NCI-H345 (cell line): ENCODE results near the gene PAQR3.

Experiments used
- DNase-seq: peaks from one replicate; lab custom pipeline; 2025; lab: John Stamatoyannopoulos, UW

PAQR3 gene, protein sequence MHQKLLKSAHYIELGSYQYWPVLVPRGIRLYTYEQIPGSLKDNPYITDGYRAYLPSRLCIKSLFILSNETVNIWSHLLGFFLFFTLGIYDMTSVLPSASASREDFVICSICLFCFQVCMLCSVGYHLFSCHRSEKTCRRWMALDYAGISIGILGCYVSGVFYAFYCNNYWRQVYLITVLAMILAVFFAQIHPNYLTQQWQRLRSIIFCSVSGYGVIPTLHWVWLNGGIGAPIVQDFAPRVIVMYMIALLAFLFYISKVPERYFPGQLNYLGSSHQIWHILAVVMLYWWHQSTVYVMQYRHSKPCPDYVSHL

DNA sequence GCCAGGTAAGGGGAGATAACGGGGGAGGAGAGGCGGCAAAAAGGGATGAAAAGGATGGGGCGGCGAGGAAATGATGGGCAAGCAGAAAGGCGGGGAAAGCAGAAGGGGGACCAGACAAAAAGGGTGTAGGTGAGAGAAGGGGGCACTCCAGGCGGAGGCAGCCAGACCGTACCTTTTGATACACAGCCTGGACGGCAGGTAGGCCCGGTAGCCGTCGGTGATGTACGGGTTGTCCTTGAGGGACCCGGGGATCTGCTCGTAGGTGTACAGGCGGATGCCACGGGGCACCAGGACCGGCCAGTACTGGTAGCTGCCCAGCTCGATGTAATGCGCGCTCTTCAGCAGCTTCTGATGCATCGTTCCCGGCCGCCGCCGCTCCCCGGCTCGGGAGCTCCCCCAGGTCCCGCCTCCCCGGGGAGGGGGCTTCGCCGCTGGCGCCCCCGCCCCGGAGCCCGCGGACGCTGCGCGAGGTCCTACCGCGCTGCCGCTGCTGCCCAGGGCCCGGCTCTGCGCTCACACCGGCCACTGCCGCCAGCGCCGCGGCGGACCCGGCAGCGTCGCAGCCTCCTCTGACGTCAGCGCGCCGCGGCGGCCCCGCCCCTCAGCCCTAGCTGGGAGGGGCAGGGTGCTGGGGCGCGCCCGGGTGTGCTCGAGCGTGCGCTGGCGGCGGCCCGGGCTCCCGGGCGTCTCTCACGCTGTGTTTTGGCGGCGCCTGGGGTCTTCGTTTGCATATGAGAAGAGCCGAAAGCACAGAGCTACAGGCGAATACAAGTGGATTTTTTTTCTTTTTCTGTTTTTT is at the start of gene PAQR3:
TSS of gene PAQR3 (minus strand) at position 571 of the 799 bp plus-strand sequence. CDS start at position 357, 214 bp downstream.
- DNase-seq: peak; percentile 81

DNA sequence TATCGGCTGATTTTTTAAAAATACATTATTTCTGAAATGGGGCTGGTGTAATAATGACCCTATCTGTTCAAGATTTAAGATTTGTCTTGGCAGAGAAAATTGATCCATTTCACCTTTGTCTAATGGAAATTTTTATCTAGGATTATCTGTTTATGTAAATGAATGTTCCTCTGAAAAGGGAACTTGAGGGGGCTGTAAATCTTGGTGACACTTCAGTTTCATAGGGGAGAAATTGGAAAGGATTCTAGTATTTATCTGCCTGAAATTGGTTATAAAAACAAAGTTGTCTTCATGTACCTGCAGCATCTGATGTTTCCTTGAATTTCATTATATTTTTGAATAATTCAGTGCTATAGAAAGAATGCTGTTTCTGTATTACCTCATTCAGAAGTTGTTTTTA is 48.4 kb upstream of the PAQR3 start:
- DNase-seq: no peak

DNA sequence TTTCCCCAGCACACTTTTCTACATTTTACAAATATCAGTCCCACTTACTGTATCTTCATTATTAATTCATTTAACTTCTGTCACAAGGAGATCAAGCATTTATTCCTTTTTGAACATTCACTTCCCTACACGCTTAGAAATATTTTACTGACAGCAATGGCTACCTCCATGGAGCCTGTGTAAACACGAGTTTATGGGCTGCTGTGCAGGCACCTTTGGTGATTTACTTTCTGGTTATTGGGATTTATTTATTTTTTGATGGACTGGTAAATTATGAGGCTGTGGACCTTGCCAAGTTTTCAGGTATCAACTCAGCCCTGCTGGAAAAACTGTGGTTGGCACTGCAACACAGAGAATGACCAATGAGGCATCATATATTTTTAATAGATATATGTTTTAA is 45.4 kb upstream of the PAQR3 start:
- DNase-seq: no peak

DNA sequence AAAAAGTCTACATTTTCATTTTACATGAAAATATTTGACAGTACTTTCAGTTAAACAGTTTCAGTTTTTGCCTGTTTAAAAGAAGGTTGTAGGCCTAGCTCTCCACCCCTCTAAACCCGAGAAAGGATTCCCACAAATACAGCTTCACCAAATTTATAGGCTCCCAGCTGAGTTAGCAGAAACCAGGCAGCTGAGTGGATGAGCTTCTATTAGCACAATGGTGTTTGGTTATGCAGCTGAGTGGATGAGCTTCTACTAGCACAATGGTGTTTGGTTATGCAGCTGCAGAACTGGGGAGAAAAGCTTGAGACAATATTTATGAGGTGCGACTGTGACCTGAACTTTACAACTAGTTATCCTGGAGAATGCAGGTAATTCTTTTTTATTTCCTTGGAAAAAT is 36.6 kb upstream of the PAQR3 start:
- peak; percentile 16 for DNase-seq

DNA sequence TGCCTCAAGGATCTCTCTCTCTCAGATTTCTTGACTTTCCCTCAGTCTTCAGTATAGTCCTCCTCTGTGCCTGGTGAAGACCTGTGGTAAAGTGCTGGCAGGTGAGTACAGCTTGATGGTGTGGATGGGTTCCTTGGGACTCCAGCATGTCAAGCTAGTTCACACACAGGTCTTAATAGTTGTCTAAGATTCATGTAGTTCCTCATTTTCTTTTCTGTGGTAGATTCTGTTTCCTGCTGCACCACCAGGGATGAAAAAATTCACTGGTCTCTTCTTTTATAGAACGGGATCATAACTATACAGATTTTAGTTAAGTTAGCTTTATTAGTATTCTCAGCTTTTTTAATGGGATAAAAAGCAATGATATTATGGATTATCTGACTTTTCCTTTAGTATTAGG is 32.5 kb upstream of the PAQR3 start:
- no peak for DNase-seq

DNA sequence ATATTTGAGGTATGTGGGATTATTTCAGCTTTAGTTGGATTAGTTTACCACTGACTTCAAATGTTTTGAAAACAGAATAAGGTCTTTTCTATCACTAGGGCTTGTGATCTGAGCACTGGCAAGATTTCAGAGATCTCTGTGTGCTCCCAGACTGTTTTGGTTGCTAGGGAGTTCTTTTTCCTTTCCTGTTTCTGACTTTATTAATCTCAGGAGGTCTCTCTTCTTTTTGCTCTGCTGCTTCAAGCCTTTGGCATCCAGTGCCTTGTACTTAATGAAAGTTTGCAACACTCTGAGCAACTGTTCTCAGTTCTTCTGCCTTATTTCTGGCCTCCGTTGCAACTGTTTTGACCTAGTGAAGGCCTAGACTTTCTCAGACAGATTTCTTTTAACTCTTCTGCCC is 32.1 kb upstream of the PAQR3 start:
- no peak for DNase-seq

DNA sequence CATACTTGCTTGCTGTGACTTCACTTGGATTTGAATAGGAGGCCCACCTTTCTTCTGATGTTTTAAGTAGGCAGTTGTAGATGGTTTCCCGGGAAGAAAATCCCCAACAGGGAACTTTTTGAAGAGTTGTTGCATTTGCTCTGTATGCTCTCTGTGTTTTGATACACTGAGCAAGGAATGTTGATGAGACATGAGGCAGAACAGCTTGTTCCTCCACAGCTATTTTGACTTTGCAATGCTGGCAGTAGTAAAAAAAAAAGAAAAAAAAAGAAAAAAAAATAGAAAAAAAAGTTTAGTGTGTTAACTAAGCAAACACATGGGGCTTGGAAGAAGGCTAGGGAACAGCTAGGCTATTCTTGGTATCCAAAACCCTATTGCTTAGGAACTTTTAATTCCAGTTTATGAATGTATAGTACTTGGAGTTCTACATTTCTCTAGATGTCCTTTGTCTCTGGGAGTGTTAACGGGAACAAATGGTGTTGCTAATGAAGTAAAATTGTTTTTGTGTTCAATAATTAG is 23.4 kb upstream of the PAQR3 start:
- DNase-seq: no peak

DNA sequence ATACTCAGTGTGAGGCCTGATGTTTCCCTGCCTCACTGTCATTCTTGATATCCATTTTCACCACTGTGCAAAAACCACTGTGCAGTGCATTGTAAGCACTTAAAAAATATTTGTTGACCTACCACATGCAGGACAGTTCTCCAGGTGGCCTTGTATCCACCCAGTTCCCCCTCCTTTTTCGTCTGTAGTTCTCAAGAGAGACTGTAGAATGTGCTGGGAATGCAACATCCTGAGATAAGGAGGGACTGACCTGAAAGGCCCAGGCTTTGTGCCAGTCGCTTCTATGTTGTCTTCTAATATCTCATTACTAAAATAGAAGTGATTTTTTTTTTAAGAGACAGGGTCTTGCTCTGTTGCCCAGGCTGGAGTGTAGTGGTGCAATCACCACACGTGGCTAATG is 21.7 kb upstream of the PAQR3 start:
- no peak for DNase-seq

DNA sequence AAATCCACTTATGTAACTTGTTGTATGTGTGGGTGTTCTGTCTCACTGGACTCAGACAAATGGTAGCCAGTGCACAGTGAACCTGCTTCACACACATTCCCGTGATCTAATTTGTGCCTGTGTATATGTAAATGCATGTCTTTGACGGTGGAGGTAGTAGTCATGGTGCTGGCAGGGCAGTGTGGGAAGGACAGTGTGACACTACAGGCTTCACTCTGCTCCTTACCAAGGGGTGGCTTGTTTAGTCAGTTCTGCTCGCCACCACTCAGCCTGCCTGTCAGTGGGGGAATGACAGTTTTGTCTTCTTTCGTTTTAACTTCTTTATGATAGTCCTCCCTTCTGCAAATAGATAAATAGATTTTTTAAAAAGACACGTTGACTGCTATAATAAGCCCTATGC is 17.7 kb upstream of the PAQR3 start:
- no peak for DNase-seq

DNA sequence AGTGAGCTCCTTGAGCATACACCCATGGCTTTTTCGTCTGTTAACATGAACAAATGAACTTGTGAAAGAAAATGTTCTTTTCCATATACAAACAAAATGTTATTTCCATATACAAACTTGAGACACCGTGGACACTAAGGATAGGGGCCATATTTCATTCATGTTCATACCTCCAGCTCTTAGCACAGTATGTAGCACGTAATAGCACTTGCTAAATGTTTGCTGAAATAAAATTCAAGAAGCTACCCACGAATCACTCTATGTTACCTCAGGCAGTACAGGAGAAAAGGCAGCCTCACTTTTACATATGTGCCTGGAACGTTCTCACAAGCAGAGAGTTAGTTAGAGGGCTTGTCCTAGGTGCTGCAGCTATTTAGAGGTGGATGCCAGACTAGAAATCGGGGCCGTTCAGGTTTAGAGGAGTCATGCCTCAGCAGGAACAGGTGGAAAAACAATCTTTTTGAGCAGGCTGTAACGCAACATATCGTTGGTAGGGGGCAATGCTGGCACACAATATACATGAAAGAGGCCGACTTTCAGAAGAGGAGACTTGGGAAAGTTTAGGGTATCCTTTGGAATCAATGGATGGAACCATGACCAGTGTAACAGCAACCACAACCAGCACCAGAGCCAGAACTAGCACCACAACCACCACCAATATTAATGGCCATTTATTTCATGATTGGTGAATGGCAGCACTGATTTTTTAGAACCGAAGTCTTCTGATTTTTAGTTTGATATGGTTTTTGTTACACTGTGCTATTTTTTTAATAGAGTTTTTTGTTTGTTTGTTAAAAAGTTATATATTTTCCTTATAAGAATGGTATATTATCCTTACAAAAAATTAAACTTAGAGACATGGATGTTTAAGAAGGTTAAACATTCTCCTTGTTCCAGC is 14.8 kb upstream of the PAQR3 start:
- DNase-seq: peak; percentile 24

DNA sequence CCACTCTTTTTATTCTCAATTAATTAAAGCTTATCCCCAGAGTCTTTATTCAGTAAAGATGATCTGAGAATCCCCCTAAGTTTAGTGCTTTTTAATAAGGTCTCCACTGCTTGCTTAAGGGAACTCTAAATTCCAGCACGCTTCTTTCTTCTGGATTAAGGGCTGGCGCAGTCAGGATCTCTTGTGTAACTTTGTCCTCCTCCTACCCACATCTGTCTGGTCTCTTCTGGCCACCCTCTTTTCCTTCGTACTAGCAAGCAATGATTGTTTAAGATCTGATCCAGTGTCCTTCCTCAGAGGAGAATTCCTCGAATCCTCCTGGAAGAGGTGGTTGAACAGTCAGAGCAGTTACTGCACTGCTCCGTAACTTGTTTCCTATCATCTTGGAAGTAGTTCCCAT is 14.0 kb upstream of the PAQR3 start:
- no peak for DNase-seq

DNA sequence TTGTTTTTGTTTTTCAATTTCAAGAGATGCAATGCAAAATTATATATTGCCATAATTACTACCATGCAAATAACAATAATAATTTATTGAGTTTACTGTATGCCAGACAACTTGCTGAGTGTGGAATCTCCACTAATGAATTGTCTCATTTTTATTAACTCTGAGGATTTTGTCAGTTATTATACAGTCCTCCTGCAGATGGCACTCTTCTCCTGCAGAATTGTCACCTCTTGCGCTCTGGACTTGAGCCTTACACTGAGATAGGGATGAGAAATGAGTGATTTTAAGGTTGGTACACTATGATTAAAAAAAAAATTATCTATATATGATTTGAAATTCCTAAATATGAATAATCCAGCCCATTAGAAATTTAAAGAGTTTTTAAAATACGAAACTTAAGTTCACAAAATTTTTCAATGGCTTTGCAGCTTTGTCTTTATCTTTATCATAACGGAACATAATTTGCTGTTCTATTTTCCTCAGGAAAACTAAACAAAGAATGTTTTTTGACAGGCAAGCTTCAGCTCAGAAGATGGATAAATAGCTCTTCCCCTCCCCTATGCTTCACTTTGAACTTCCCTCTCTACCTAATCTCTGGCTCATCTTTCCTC is 12.7 kb upstream of the PAQR3 start:
- DNase-seq: peak; percentile 42

DNA sequence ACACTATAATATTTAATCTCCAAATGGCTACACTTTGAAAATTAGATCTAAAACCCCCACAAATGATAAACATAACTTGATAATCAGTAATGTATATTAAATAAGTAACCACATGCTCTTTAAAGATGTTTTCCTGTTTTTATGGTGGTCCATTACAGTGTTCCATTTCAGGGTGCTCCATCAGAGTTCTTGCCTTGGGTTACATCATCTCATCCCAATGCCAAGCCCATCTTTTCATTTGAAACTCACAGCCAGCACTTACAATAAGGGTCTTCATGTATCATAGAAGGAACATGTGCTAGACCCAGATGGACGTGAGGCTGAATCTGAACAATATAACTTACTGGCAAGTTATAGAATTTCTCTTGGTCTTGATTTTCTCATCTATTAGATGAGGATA is 10.5 kb upstream of the PAQR3 start:
- no peak for DNase-seq

DNA sequence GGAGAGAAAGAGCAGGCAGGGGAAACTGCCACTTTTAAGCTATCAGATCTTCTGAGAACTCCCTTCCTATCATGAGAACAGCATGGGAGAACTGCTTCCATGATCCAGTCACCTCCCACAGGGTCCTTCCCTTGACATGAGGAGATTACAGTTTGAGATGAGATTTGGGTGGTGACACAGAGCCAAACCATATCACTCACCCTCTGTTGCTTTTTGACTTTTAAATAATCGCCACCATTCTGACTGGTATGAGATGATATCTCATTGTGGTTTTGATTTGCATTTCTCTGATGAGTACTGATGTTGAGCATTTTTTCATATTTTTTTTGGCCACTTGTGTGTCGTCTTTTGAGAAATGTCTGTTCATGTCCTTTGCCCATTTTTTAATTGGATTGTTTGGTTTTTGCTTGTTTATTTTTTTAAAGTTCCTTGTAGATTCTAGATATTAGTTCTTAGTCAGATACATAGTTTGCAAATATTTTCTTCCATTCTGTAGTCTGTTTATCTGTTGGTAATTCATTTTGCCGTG is 6.5 kb upstream of the PAQR3 start:
- DNase-seq: no peak

DNA sequence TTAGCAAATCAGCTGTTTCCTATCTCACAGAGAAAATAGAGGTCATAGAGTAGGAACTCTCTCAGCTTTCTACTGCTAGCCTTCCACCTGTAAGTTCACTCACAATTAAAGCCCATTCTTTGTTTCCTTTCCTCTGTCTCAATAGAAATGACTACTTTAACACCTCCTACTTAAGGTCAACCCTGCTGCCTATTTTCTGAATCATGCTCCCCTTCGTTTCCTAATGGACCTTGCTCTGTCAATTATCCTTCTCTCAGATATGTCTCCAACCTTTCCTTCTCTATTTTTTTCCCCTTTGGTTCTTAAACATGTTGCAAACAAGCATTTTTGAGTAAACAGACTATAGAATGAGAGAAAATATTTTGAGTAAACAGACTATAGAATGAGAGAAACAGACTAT is 5.1 kb upstream of the PAQR3 start:
- no peak for DNase-seq

DNA sequence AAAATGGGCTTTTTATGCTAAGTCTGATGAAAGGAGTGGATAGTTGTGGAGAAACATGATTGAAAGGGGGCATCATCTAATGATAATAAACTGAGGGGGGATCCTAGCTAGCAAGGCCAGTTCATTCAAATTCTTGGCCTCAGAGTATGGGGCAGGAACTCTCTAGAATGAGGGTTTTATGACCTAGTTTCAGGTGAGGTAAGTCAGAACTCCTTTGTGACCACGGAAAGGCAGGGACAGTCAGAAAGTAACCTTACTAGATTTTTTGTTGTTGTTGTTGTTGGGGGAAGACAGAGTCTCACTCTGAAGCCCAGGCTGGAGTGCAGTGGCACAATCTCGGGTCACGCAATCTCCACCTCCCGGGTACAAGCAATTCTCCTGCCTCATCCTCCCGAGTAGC is 1.5 kb upstream of the PAQR3 start:
- no peak for DNase-seq

DNA sequence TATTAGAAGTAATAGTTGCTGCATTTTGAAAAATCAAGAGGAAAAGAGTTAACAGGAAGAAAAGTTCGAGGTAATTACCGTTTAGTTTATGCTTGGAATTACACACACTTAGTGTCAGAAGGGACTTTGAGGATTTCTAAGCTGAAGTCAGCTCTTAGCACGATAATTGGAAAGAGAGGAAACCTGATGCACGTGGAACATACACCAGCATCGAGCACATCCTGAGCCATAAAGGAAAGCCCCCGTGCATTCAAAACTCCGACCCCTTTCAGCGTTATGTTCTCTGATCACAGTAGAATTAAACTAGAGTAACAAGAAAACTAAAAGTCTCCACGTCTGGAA is 400 bp upstream of the PAQR3 start:
- no peak for DNase-seq

DNA sequence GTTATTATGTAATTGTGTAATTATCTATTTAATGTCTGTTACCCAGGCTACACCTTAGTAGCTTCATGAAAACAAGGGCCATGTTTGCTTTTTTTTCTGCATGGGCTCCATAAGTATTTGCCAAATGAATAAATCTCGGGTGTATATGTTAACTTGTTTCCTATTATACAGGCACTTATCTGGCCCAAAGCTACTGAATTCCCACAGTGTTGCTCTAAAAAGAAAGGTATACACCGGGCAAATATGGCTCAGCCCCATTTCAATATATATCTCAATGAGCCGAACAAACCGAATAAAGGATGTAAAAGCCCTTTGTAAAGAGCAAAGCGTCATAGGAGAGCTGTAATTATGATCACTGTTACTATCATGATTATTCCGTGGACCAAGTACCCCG is 767 bp downstream of the PAQR3 start:
- DNase-seq: no peak

DNA sequence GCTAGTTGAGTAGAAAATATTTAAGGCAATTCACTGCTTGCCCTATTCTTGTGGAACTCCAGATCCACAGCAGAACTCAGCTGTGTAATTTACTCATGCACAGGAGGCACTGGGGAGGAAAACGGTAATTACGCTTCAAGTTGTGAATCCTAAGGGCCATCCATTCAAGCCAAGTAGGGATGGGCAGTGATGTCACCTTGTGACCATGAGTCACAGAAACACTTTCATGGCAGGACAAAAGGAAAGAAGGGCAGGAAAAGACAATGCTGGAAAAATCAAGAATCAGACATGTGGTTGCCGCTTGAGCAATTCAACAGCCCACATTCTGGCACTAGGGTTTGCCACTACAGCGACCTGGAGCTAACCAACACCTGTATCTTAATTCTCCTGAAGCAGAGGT is 1.4 kb downstream of the PAQR3 start:
- DNase-seq: no peak

DNA sequence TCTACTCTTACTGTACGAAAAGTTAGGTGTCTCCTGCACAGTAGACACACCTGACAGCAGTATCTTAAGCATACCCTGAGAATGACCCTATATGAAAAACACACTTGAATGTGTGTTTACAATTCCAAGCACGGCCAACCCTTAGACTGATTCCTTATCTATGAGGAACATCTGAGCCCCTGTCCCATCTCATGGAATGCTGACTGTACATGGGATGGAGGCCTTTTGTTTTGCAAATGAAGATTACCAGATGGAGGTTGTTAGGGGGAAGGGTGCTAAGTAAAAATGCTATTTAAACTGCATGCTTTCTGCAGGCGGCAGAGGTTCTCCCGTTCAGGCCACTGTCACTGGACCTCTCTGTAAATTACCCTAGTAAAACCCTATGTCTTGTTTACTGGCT is 2.2 kb downstream of the PAQR3 start:
- no peak for DNase-seq

DNA sequence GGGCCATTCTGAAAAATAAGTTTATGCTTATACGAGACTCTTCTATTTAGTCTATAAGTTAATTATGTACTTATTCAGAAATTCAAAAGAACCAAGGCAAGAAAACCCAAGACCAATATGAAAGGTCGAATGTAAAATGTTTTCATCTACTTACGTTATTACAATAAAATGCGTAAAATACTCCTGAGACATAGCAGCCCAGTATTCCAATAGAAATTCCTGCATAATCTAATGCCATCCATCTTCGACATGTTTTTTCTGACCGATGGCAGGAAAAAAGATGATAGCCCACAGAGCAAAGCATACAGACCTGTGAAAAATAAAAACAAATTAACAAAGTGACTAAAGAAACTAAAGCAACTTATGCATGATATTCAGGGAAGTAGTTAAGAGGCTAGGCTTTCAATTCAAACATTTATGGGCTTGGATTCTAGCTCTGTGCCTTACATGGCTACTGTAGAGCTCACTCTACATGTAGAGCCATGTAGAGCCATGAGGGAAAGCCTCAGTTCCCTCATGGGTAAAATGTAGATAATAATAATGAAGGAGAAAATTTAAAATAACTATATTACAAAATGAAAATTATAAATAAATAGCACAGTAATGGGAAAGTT is 9.1 kb downstream of the PAQR3 start:
- DNase-seq: no peak
